Left ventricle myocardium inferior (tissue), 1 donor: ENCODE results near the gene PRXL2A. TPM values are rescaled to one million over a fixed set of nuclear protein-coding genes. Genes with fewer than 3 reads are reported as not detected.

Experiments used
- DNase-seq: peaks from one replicate; pipeline ENCODE4 v3.0.0-alpha.2; 2020
- H3K27ac ChIP-seq: fragments of 200-600 bp; replicated peaks from 2 replicates; pipeline ENCODE4 v1.8.0; 2021
- H3K27me3 ChIP-seq: fragments of 200-600 bp; 2 replicates; pipeline ENCODE4 v1.8.0; 2021; ENCODE audit warnings: low read depth
- H3K36me3 ChIP-seq: fragments of 200-600 bp; 2 replicates; pipeline ENCODE4 v1.8.0; 2021
- H3K4me1 ChIP-seq: fragments of 200-600 bp; 2 replicates; pipeline ENCODE4 v1.8.0; 2021
- H3K4me3 ChIP-seq: fragments of 200-600 bp; 2 replicates; pipeline ENCODE4 v1.8.0; 2021; ENCODE audit warnings: mild to moderate bottlenecking, moderate library complexity
- H3K9me3 ChIP-seq: fragments of 200-600 bp; replicated peaks from 2 replicates; pipeline ENCODE4 v1.8.0; 2021
- intact Hi-C: fragments of 100-400 bp; cut with micrococcal nuclease; formaldehyde crosslinking; loops from one replicate; pipeline ENCODE4 v1.11.0; 2022
- total RNA-seq: library from RNA; stranded (reverse); fragmentation: NEBNext Ultra II Directional; extraction: Animal tissue kit (Norgen Biotek cat#: 25700); gene quantifications from one replicate; pipeline ENCODE4 v1.2.1, GENCODE V29; 2021
- TF ChIP-seq, protein P1 (sequence below): fragments of 200-600 bp; IDR thresholded peaks from 2 replicates; pipeline ENCODE4 v1.8.0; 2021; ENCODE audit warnings: antibody characterized with exemption, mild to moderate bottlenecking, borderline replicate concordance
- donor health status: DM: no; HTN: yes; CAD: no; lungs with severe emphysema.

The PRXL2A gene
- total RNA-seq, 1 donor from 2014 or later: 101 TPM

DNA sequence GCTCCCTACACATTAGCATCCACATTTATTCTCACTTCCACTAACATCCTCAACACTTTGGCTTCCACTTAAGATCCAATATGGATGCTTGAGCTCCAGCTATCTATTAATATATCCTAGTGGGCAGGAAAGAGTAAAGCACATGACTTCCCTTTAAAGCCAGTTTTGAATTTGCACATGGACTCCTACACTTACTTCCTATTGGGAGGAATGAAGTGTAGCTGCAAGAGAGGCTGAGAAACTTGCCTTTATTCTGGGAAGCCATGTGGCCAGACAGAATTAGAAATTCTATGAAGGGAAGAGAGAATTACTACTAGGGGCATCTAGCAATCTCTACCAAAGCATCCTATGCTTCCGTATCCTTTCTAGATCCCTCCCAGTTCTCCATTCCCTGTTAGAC, 42.8 kb downstream of the PRXL2A start:
- intact Hi-C loops: no loop called here
- no peak for DNase-seq
- no peak overlapping the region for H3K27ac ChIP-seq
- peaks cover 37% of the 10 kb centered on the region for H3K4me1 ChIP-seq
- TF ChIP-seq, protein P1, sequence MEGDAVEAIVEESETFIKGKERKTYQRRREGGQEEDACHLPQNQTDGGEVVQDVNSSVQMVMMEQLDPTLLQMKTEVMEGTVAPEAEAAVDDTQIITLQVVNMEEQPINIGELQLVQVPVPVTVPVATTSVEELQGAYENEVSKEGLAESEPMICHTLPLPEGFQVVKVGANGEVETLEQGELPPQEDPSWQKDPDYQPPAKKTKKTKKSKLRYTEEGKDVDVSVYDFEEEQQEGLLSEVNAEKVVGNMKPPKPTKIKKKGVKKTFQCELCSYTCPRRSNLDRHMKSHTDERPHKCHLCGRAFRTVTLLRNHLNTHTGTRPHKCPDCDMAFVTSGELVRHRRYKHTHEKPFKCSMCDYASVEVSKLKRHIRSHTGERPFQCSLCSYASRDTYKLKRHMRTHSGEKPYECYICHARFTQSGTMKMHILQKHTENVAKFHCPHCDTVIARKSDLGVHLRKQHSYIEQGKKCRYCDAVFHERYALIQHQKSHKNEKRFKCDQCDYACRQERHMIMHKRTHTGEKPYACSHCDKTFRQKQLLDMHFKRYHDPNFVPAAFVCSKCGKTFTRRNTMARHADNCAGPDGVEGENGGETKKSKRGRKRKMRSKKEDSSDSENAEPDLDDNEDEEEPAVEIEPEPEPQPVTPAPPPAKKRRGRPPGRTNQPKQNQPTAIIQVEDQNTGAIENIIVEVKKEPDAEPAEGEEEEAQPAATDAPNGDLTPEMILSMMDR: no peak
- no peaks in the 10 kb centered on the region for H3K36me3 ChIP-seq
- no peaks in the 10 kb centered on the region for H3K27me3 ChIP-seq
- peaks cover 8% of the 10 kb centered on the region for H3K9me3 ChIP-seq
- H3K4me3 ChIP-seq: no peak overlapping the region

GRCh38 chr10:80452069-80452468, 43.7 kb downstream of the PRXL2A start:
- Histone ChIP-seq H3K36me3 (no peaks in the 10 kb centered on the region), H3K4me1 (peaks cover 46% of the 10 kb centered on the region), H3K9me3 (peaks cover 8% of the 10 kb centered on the region), H3K4me3 (no peak overlapping the region), H3K27me3 (no peaks in the 10 kb centered on the region), H3K27ac (peak overlapping the region; percentile 92)
- intact Hi-C loops: no loop called here
- DNase-seq: no peak
- TF ChIP-seq, protein P1: no peak

- H3K4me3 ChIP-seq: peak overlapping the region; percentile 61
- H3K27ac ChIP-seq: peak overlapping the region; percentile 92
- H3K27me3 ChIP-seq: no peaks in the 10 kb centered on the region
- intact Hi-C loops: no loop called here
- H3K9me3 ChIP-seq: peaks cover 8% of the 10 kb centered on the region
- TF ChIP-seq, protein P1: no peak
- peaks cover 52% of the 10 kb centered on the region for H3K4me1 ChIP-seq
- DNase-seq: no peak
- no peaks in the 10 kb centered on the region for H3K36me3 ChIP-seq
Observed at GRCh38 chr10:80452640-80453039, 44.3 kb downstream of the PRXL2A start.

- H3K4me3 ChIP-seq: peak overlapping the region; percentile 61
- TF ChIP-seq, protein P1: no peak
- peaks cover 8% of the 10 kb centered on the region for H3K9me3 ChIP-seq
- DNase-seq: no peak
- peak overlapping the region; percentile 92 for H3K27ac ChIP-seq
- H3K27me3 ChIP-seq: no peaks in the 10 kb centered on the region
- intact Hi-C loops: no loop called here
- H3K4me1 ChIP-seq: peaks cover 58% of the 10 kb centered on the region
- H3K36me3 ChIP-seq: no peaks in the 10 kb centered on the region
Observed at GRCh38 chr10:80453056-80453841, 44.9 kb downstream of the PRXL2A start.

DNA sequence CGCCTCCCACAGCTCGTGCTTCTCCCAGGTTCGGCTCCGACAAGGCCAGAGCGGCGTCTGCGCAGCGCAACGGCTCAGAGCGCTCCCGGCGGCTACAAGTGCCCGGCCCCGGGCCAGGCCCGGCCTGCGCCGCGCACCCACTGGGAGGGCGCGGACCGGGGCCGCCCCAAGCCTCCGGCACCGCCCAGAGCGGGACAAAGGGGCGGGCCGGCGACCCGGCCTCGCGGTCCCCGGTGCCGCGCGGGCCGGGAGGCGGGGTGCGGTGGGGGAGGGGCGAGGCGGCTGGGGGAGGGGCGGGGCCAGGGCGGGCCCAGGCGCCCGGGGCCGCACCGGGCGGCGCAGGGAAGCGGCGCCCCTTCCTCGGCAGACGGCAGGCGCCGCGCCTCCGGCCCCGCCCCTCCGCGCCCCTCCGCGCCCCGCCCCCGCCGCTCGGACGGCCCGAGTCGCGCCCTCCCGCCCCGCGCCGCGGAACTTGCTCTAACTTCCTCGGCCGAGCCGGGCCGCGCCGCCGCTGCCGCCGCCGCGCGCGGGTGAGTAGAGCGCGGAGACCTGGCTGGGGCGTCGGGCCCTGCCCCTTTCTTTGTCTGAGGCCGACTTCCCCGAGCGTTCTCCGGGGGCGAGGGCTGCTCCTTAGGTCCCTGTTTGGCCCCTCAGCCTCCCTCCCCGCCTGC, 45.6 kb downstream of the PRXL2A start, which contains the start of gene TSPAN14:
TSS of gene TSPAN14 (plus strand) at position 469 of the 671 bp plus-strand sequence. CDS start 34,924 bp downstream, outside the sequence.
- DNase-seq: peak; percentile 88
- peaks cover 8% of the 10 kb centered on the region for H3K9me3 ChIP-seq
- TF ChIP-seq, protein P1: no peak
- intact Hi-C loops: no loop called here
- peak within 1 kb of the TSS; percentile 100 for H3K27ac ChIP-seq
- peak within 1 kb of the TSS; percentile 99 for H3K4me3 ChIP-seq
- peaks cover 65% of the 10 kb centered on the region for H3K4me1 ChIP-seq
- no peaks in the 10 kb centered on the region for H3K36me3 ChIP-seq
- no peaks in the 10 kb centered on the region for H3K27me3 ChIP-seq
